Measurements from ENCODE around the gene PYHIN1. TPM values are rescaled to one million over a fixed set of nuclear protein-coding genes. Genes with fewer than 3 reads are reported as not detected.
A peak's percentile ranks its signal among the peaks of the same experiment; 100 is the strongest.
"Not testable (repeated sequence)": the region's sequence is repeated elsewhere in the genome, so short reads cannot be mapped to it uniquely, and the experiment has no call there.

PYHIN1 gene
- total RNA-seq, 1 experiment from 2014 or later: not detected

GRCh38 chr1:158979229-158979628, 47.9 kb downstream of the PYHIN1 start:
- DNase-seq (ENCODE audit: low spot score): no peak

- DNase-seq (ENCODE audit: low spot score): no peak
These were observed 51.9 kb downstream of the PYHIN1 start for GRCh38 chr1:158983235-158983634.

- DNase-seq (ENCODE audit: low spot score): no peak
These were observed 53.0 kb downstream of the PYHIN1 start for GRCh38 chr1:158984386-158984785.

GRCh38 chr1:158989424-158989823, 58.1 kb downstream of the PYHIN1 start:
- DNase-seq (ENCODE audit: low spot score): no peak

- DNase-seq (ENCODE audit: low spot score): no peak
These were observed 61.5 kb downstream of the PYHIN1 start for GRCh38 chr1:158992787-158993312.

GRCh38 chr1:158996998-158997397, 65.6 kb downstream of the PYHIN1 start:
- no peak for DNase-seq (ENCODE audit: low spot score)

GRCh38 chr1:158998037-158998780, 66.9 kb downstream of the PYHIN1 start:
- DNase-seq (ENCODE audit: low spot score): no peak

GRCh38 chr1:158998781-158999161, 67.4 kb downstream of the PYHIN1 start:
- peak; percentile 57 for DNase-seq (ENCODE audit: low spot score)

- DNase-seq (ENCODE audit: low spot score): peak; percentile 75
These were observed 68.1 kb downstream of the PYHIN1 start for GRCh38 chr1:158999316-159000069.

- DNase-seq (ENCODE audit: low spot score): no peak
These were observed 68.7 kb downstream of the PYHIN1 start for GRCh38 chr1:159000070-159000409.

- peak; percentile 88 for DNase-seq (ENCODE audit: low spot score)
These were observed 69.3 kb downstream of the PYHIN1 start for GRCh38 chr1:159000625-159001024.

- DNase-seq (ENCODE audit: low spot score): no peak
These were observed 73.8 kb downstream of the PYHIN1 start for GRCh38 chr1:159005161-159005560.

- DNase-seq (ENCODE audit: low spot score): no peak
These were observed 74.3 kb downstream of the PYHIN1 start for GRCh38 chr1:159005676-159006075.

GRCh38 chr1:159006210-159006807, 75.0 kb downstream of the PYHIN1 start:
- DNase-seq (ENCODE audit: low spot score): not testable (repeated sequence)

GRCh38 chr1:159007726-159008125, 76.4 kb downstream of the PYHIN1 start:
- no peak for DNase-seq (ENCODE audit: low spot score)

- peak; percentile 19 for DNase-seq (ENCODE audit: low spot score)
These were observed 77.4 kb downstream of the PYHIN1 start for GRCh38 chr1:159008744-159009188.

- DNase-seq (ENCODE audit: low spot score): peak; percentile 31
These were observed 77.9 kb downstream of the PYHIN1 start for GRCh38 chr1:159009287-159009686.

GRCh38 chr1:159009704-159010361, 78.5 kb downstream of the PYHIN1 start, which contains the start of gene IFI16:
TSS of gene IFI16 (plus strand) at chr1:159009907. CDS start at chr1:159014681, 4,774 bp downstream.
- peak; percentile 92 for DNase-seq (ENCODE audit: low spot score)

- DNase-seq (ENCODE audit: low spot score): no peak
These were observed 79.0 kb downstream of the PYHIN1 start for GRCh38 chr1:159010391-159010790.

- DNase-seq (ENCODE audit: low spot score): not testable (repeated sequence)
These were observed 79.6 kb downstream of the PYHIN1 start for GRCh38 chr1:159011001-159011400.

- no peak for DNase-seq (ENCODE audit: low spot score)
These were observed 80.4 kb downstream of the PYHIN1 start for GRCh38 chr1:159011751-159012150.

GRCh38 chr1:159012495-159012894, 81.1 kb downstream of the PYHIN1 start:
- DNase-seq (ENCODE audit: low spot score): peak; percentile 76

Data from A172 (cell line).